CD4-positive, CD25-positive, alpha-beta regulatory T cell (primary cell): ENCODE data around the gene C2CD4C. TPM values are rescaled to one million over a fixed set of nuclear protein-coding genes. Genes with fewer than 3 reads are reported as not detected.
A peak's percentile ranks its signal among the peaks of the same experiment; 100 is the strongest.
"Not testable (repeated sequence)": the region's sequence is repeated elsewhere in the genome, so short reads cannot be mapped to it uniquely, and the experiment has no call there.

Experiments
- ATAC-seq, 2 donors: fragments of 150-1000 bp; cut with Tn5 transposase; one replicate each; pipeline ENCODE4 v1.10.0; 2021; ENCODE audit warnings: low read depth in 2 of 2, moderate number of reproducible peaks in 2 of 2, moderate library complexity in 1 of 2
- DNase-seq, 3 donors: peaks; one replicate each; pipeline versions ENCODE4 v3.0.0 to v3.0.0-alpha.2; 2012 to 2022; ENCODE audit warnings: mixed read lengths in 1 of 3
- H3K27ac ChIP-seq: one replicate; pipeline ENCODE4 v1.7.0; 2013; ENCODE audit warnings: mild to moderate bottlenecking, low read length; ENCODE audit not compliant: insufficient read depth, poor library complexity, severe bottlenecking
- H3K27me3 ChIP-seq: one replicate; pipeline ENCODE4 v1.7.0; 2013; ENCODE audit warnings: low read length; ENCODE audit not compliant: control insufficient read depth, insufficient read depth
- H3K36me3 ChIP-seq: one replicate; pipeline ENCODE4 v1.7.0; 2013; ENCODE audit warnings: mild to moderate bottlenecking, low read length, moderate library complexity; ENCODE audit not compliant: control insufficient read depth, insufficient read depth
- H3K4me1 ChIP-seq: 2 replicates; pipeline ENCODE4 v1.7.0; 2013; ENCODE audit warnings: mild to moderate bottlenecking, low read length; ENCODE audit not compliant: insufficient read depth, control insufficient read depth, poor library complexity, severe bottlenecking
- H3K4me3 ChIP-seq: one replicate; pipeline ENCODE4 v1.7.0; 2013; ENCODE audit warnings: low read depth, mild to moderate bottlenecking, low read length, moderate library complexity
- H3K9me3 ChIP-seq, 2 experiments: 1 replicate in 1 of 2; 2 replicates in 1 of 2; pipeline ENCODE4 v1.7.0; 2013; ENCODE audit warnings: low read length in 2 of 2, mild to moderate bottlenecking in 1 of 2, moderate library complexity in 1 of 2; ENCODE audit not compliant: control insufficient read depth in 2 of 2
- H3K27ac Mint-ChIP-seq, 3 donors: one replicate each; pipeline ENCODE4 v1.8.0; 2020 to 2022; ENCODE audit warnings: mild to moderate bottlenecking in 3 of 3, mixed read lengths in 3 of 3, moderate library complexity in 2 of 3
- H3K27me3 Mint-ChIP-seq: one replicate; pipeline ENCODE4 v1.8.0; 2022; ENCODE audit warnings: mild to moderate bottlenecking, mixed read lengths
- H3K36me3 Mint-ChIP-seq: one replicate; pipeline ENCODE4 v1.8.0; 2020; ENCODE audit warnings: mixed read lengths
- H3K4me1 Mint-ChIP-seq, 4 donors: one replicate each; pipeline ENCODE4 v1.8.0; 2020 to 2022; ENCODE audit warnings: mixed read lengths in 4 of 4, mild to moderate bottlenecking in 1 of 4
- H3K4me3 Mint-ChIP-seq, 4 donors: one replicate each; pipeline ENCODE4 v1.8.0; 2020 to 2022; ENCODE audit warnings: mild to moderate bottlenecking in 4 of 4, mixed read lengths in 4 of 4, moderate library complexity in 3 of 4
- H3K9me3 Mint-ChIP-seq, 7 donors: one replicate each; pipeline ENCODE4 v1.8.0; 2020 to 2022; ENCODE audit warnings: mixed read lengths in 7 of 7, mild to moderate bottlenecking in 3 of 7, moderate library complexity in 2 of 7
- polyA plus RNA-seq, 4 donors: library from polyadenylated mRNA; unstranded; fragments of 300-500 nt; fragmentation: Illumina TruSeq; gene quantifications; one replicate each; pipeline ENCODE4 v1.2.3, GENCODE V29; 2021
- total RNA-seq: library from RNA; stranded (reverse); gene quantifications from one replicate; pipeline ENCODE4 v1.2.3, GENCODE V29; 2022

C2CD4C gene
- total and polyA plus RNA-seq, 5 donors from 2014 or later, result not detected

DNA sequence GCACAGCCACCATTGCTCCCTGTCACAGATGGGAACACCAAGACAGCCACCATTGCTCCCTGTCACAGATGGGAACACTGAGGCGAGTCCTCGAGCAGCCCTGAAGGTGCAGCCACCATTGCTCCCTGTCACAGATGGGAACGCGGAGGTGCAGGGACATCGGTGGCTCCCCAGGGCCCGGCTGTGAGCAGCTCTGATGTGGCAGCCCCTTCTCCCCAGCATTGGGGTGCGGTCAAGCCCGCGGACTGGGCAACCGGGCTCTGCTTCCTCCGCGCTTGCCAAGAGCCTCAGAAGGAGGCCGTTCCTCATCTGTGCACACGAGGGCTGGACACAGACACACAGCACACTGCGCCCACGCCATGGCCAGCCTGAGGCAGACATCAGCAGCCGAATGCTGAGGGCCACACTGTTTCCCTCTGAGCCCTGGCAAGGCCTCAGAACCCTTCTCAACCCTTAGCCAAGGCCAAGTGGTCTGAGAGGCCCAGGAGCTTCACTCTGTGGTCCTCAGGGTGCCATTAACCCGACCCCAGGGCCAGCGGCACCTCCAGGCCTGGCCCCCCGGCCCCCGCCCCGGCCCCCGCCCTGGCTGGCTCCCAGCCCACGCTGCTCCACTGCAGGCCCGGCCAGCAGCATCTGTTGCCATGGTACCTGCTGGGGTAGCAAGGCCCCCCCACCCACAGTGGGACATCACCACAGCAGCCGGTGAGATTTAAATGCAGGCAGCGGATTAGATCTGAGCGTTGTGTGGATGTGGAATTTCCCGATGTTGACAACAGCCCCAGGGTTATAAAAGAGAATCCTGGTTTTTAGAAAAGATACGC is 18.4 kb downstream of the C2CD4C start:
- no peak overlapping the region for H3K4me3 Mint-ChIP-seq
- no peak for ATAC-seq
- DNase-seq, result no peak
- H3K9me3 Mint-ChIP-seq, result peaks cover 0 to 6% (median 2%) of the 10 kb centered on the region in 7 donors
- Histone ChIP-seq H3K4me1 (no peaks in the 10 kb centered on the region), H3K9me3 (no peaks in the 10 kb centered on the region), H3K27me3 (no peaks in the 10 kb centered on the region), H3K36me3 (no peaks in the 10 kb centered on the region), H3K27ac (no peak overlapping the region), H3K4me3 (no peak overlapping the region)
- H3K36me3 Mint-ChIP-seq, result no peaks in the 10 kb centered on the region
- peaks cover 17% of the 10 kb centered on the region for H3K27me3 Mint-ChIP-seq
- no peak overlapping the region for H3K27ac Mint-ChIP-seq
- H3K4me1 Mint-ChIP-seq, result no peaks in the 10 kb centered on the region

DNA sequence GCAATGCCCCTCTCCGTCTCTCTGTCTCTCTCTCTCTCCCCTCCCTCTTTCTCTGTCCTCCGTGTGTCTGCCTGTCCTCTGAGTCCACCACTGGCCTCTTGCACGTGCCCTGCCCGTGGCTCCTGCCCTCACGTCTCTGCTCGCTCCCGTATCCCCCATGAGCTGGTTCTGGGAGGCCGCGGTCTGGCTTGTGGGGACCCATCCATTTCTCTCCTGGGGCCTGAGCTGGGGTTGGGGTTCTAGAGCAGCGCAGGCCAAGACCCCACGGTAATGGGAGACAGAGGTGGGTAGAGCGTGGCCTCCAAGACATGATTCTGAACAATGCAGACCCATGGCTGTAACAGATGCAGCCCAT is 19.0 kb downstream of the C2CD4C start:
- Mint-ChIP-seq H3K27ac (no peak overlapping the region), H3K9me3 (peaks cover 0 to 5% (median 0%) of the 10 kb centered on the region in 7 donors), H3K36me3 (no peaks in the 10 kb centered on the region), H3K27me3 (peaks cover 19% of the 10 kb centered on the region), H3K4me1 (no peaks in the 10 kb centered on the region), H3K4me3 (no peak overlapping the region)
- ATAC-seq (no peak), DNase-seq (no peak)
- no peaks in the 10 kb centered on the region for H3K4me1 ChIP-seq
- H3K27ac ChIP-seq, result no peak overlapping the region
- H3K4me3 ChIP-seq, result no peak overlapping the region
- H3K27me3 ChIP-seq, result no peaks in the 10 kb centered on the region
- no peaks in the 10 kb centered on the region for H3K36me3 ChIP-seq
- H3K9me3 ChIP-seq, result no peaks in the 10 kb centered on the region

DNA sequence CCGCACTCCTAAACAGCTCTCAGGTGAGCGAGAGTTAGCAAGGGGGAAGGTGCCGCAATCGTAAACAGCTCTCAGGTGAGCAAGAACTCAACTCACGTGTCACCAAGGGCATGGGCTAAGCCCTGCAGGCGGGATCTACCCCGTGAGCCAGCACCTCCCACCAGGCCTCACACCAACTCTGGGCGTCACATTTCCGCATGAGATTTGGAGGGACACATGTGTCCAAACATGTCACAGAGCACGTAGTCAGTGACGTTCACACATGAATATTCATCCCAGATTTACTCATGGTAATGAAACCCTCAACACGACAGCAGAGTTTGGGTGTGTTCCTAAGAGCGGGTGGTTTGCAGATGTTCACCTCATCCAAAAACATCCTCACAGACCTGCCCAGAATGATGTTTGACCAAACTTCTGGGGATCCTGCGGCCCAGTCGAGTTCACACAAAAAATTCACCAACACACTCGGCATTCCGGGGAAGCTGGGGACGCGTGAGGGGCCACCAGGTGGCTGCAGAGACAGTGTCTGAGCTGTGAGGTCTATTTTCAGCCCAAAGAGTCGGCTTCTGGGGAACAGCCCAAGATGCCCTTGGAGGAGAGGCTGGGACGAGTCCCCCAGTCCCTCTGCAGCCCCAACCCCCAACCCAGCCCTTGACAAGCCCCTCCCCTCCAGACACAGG is 19.6 kb downstream of the C2CD4C start:
- H3K4me1 ChIP-seq, result no peaks in the 10 kb centered on the region
- Mint-ChIP-seq H3K9me3 (peaks cover 0 to 5% (median 0%) of the 10 kb centered on the region in 7 donors), H3K4me3 (no peak overlapping the region), H3K27me3 (peaks cover 24% of the 10 kb centered on the region), H3K27ac (no peak overlapping the region), H3K4me1 (peaks cover 0 to 3% (median 0%) of the 10 kb centered on the region in 4 donors), H3K36me3 (no peaks in the 10 kb centered on the region)
- ATAC-seq (no peak), DNase-seq (no peak)
- no peaks in the 10 kb centered on the region for H3K27me3 ChIP-seq
- H3K36me3 ChIP-seq, result no peaks in the 10 kb centered on the region
- no peaks in the 10 kb centered on the region for H3K9me3 ChIP-seq
- no peak overlapping the region for H3K27ac ChIP-seq
- no peak overlapping the region for H3K4me3 ChIP-seq

DNA sequence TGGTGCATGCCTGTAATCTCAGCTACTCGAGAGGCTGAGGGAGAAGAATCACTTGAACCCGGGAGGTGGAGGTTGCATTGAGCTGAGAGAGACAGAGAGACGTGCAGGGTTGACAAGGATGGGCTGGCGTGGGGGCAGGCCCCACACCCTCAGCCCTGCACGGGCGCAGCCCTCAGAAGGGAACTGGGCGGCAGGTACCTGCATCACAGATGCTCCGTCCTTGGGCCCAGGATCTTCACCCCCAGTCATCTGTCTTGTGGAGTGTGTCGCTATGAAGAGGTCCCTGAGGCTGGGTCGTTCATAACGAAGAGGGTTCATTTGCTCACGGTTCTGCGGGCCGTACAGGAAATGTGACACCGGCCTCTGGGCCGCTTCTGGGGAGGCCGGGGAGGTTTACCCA is 20.3 kb downstream of the C2CD4C start:
- H3K9me3 Mint-ChIP-seq, result peaks cover 0 to 5% (median 0%) of the 10 kb centered on the region in 7 donors
- Histone ChIP-seq H3K27ac (no peak overlapping the region), H3K36me3 (no peaks in the 10 kb centered on the region), H3K4me1 (no peaks in the 10 kb centered on the region), H3K4me3 (no peak overlapping the region), H3K27me3 (no peaks in the 10 kb centered on the region), H3K9me3 (no peaks in the 10 kb centered on the region)
- no peak overlapping the region for H3K27ac Mint-ChIP-seq
- ATAC-seq (no peak), DNase-seq (no peak)
- peaks cover 0 to 8% (median under 1%) of the 10 kb centered on the region in 4 donors for H3K4me1 Mint-ChIP-seq
- H3K4me3 Mint-ChIP-seq, result no peak overlapping the region
- peaks cover 28% of the 10 kb centered on the region for H3K27me3 Mint-ChIP-seq
- no peaks in the 10 kb centered on the region for H3K36me3 Mint-ChIP-seq

DNA sequence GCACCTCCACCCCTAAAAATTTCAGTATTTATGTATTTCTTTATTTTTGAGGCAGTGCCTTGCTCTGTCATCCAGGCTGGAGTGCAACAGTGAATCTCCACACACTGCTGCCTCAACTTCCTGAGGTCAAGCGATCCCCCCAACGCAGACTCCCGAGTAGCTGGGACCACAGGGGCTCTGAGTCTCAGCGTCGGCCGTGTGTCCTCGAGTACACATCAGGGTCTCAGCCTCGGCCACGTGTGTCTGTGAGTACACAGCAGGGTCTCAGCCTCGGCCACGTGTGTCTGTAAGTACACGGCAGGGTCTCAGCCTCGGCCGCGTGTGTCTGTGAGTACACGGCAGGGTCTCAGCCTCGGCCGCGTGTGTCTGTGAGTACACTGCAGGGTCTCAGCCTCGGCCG is 21.2 kb downstream of the C2CD4C start:
- H3K9me3 Mint-ChIP-seq, result no peaks in the 10 kb centered on the region
- peak overlapping the region in 1 of 3 donors; percentile 52 for H3K27ac Mint-ChIP-seq
- H3K27me3 ChIP-seq, result no peaks in the 10 kb centered on the region
- H3K27ac ChIP-seq, result no peak overlapping the region
- no peaks in the 10 kb centered on the region for H3K9me3 ChIP-seq
- peaks cover 36% of the 10 kb centered on the region for H3K27me3 Mint-ChIP-seq
- no peak overlapping the region for H3K4me3 Mint-ChIP-seq
- ATAC-seq, result no peak
- peaks cover 0 to 16% (median 6%) of the 10 kb centered on the region in 4 donors for H3K4me1 Mint-ChIP-seq
- no peaks in the 10 kb centered on the region for H3K36me3 ChIP-seq
- DNase-seq, result no peak
- H3K4me1 ChIP-seq, result peaks cover 4% of the 10 kb centered on the region
- H3K4me3 ChIP-seq, result no peak overlapping the region
- H3K36me3 Mint-ChIP-seq, result no peaks in the 10 kb centered on the region

DNA sequence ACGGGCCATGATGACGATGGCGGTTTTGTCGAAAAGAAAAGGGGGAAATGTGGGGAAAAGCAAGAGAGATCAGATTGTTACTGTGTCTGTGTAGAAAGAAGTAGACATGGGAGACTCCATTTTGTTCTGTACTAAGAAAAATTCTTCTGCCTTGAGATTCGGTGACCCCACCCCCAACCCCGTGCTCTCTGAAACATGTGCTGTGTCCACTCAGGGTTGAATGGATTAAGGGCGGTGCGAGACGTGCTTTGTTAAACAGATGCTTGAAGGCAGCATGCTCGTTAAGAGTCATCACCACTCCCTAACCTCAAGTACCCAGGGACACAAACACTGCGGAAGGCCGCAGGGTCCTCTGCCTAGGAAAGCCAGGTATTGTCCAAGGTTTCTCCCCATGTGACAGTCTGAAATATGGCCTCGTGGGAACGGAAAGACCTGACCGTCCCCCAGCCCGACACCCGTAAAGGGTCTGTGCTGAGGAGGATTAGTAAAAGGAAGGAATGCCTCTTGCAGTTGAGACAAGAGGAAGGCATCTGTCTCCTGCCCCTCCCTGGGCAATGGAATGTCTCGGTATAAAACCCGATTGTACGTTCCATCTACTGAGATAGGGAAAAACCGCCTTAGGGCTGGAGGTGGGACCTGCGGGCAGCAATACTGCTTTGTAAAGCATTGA is 22.2 kb downstream of the C2CD4C start:
- H3K27me3 Mint-ChIP-seq, result peaks cover 40% of the 10 kb centered on the region
- H3K4me3 ChIP-seq, H3K27me3 ChIP-seq, DNase-seq, H3K4me3 Mint-ChIP-seq, H3K27ac ChIP-seq, H3K27ac Mint-ChIP-seq, H3K9me3 Mint-ChIP-seq, ATAC-seq, H3K9me3 ChIP-seq, H3K4me1 ChIP-seq, H3K36me3 Mint-ChIP-seq, H3K36me3 ChIP-seq: not testable (repeated sequence)
- peaks cover 0 to 22% (median 10%) of the 10 kb centered on the region in 4 donors for H3K4me1 Mint-ChIP-seq

DNA sequence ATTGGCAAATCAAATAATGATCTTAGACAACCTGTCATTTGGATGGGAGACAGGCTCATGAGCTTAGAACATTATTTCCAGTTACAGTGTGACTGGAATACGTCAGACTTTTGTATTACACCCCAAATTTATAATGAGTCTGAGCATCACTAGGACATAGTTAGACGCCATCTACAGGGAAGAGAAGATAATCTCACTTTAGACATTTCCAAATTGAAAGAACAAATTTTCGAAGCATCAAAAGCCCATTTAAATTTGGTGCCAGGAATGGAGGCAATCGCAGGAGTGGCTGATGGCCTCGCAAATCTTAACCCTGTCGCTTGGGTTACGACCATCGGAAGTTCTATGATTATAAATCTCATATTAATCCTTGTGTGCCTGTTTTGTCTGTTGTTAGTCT is 22.8 kb downstream of the C2CD4C start:
- not testable (repeated sequence) for H3K4me1 ChIP-seq, DNase-seq, H3K9me3 ChIP-seq, H3K27ac Mint-ChIP-seq, H3K9me3 Mint-ChIP-seq, H3K36me3 Mint-ChIP-seq, H3K4me3 Mint-ChIP-seq, H3K27me3 ChIP-seq, H3K4me3 ChIP-seq, ATAC-seq, H3K36me3 ChIP-seq, H3K27ac ChIP-seq
- peaks cover 40% of the 10 kb centered on the region for H3K27me3 Mint-ChIP-seq
- peaks cover 0 to 22% (median 10%) of the 10 kb centered on the region in 4 donors for H3K4me1 Mint-ChIP-seq
